Activated effector memory CD4-positive, alpha-beta T cell treated with anti-CD3 and anti-CD28 coated beads, Interleukin-2, amount 50 U/mL, for 16 hours (primary cell): ENCODE measurements around the gene ACRBP.

Source experiments
- DNase-seq: peaks from one replicate; pipeline ENCODE4 v3.0.0-alpha.2; 2020

The ACRBP gene

DNA sequence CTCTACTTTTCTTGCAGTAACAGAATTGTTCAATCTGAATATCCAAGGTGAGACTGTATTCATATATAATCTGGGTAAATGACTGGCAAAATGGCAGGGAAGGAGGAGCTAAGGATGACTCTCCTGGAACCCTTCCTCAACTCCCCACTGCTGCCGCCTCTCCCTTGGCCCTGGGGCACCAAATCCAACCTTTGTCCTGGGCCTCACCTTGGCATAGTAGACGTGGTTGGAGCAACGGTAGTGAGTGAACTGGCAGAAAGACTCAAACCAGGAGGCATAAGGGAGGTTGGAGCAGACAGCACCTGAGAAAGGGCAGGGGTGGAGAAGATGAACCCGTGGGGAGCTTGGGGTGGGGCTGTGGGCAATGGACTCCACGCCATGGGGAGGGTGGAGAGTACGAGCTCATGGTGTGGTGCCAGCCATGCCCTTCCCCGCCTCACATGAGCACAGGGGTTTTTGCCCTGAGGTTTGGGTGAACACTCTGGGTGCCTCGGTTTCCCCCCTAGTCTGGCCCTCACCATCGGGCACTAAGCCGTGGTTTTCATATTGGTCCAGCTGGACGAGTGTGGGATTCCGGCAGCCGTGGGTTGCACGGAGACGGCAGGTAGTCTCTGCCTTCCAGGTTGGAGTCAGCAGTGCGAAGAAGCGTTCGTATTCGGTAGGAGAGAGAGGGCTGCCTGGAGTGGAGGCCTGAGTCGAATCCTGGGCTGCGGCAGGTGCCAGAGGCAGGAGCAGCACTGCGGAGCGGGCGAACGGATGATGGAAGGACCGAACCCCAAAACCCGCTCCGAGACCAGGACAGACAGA is 753 bp downstream of the ACRBP start:
- DNase-seq: no peak

DNA sequence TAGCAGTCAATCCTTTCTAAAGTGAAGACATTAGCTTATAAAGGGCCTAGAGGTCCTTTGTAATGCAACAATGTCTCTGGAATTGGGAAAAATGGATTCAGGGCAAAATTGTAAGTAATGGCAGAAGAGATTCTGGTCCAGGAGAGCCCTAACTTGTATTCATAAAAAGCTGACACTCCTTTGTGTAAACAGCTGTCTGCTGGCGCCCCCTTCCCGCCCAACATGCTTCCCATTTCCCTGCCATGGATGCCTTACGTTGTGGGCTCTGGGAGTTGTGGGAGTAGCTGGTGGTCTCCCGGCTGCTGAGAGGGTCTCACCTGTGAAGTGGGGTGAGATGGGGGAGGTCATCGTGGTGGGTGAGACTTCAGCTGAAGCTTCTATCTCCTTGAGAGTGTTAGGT is 2.3 kb downstream of the ACRBP start:
- no peak for DNase-seq

DNA sequence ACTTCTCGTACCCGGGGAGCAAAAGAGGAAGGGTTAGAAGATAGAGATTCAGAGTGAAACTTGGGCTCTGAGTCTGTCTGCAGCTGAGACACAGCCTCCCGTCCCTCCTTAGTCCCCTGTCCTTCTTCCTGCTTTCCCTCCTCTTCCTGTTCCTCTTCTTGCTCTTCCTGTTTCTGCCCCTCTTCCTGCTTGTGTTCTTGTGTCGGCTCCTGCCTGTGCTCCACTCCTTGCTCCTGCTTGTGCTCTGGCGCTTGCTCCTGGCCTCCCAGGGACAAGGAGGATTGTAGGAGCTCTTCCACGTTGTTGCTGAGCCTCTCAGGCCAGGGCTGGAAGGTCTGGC is 3.0 kb downstream of the ACRBP start:
- DNase-seq: no peak

DNA sequence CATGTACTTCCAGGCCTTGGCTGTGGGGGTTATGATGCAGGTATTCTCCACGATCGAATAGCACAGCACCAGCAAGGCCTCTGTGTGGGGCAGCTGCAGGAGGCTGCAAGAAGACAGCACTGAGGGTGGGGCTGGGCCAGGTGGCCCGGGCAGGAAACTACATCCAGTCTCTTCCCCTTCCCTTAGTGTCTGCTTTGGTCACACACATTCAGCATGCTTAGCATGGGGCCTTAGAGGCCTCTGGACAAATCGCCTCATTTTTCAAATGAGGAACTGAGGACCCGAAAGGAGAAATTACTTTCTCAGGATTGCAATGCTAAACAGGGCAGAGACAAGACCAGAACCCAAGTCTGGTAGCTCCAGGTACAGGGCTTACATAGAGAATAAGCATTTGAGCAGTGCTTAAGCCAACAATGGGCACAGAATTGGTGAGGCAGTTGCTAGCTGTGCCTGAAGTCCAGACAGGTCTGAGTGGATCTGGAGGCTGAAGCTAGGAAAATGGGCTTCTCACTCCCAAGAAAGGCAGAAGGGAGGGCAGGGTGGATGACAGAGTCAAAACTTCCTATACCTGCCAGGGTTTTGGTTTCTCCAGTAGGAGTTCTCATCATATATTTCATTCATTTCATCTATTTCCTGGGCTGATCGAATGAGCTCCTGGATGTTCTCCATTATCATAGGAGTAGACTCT is 3.5 kb downstream of the ACRBP start:
- no peak for DNase-seq

DNA sequence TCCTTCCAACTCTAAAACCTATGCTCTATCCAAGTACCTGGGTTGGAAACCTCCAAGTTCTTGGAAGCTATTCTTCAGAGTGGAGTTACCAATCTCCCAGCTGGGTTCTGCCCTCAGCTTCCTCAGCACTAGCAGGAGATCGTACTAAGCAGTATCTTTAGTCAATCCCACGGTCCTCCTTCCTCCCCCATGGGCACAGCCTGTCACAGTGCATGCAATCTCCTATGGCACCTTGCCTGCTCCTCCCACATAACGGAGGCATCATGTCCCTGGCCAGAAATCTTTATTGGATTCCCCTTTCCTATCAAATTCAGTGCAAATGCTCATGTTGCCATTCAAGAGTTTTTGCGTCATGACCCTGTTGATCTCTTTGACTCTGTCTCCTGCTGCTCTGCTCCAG is 6.1 kb downstream of the ACRBP start:
- no peak for DNase-seq

DNA sequence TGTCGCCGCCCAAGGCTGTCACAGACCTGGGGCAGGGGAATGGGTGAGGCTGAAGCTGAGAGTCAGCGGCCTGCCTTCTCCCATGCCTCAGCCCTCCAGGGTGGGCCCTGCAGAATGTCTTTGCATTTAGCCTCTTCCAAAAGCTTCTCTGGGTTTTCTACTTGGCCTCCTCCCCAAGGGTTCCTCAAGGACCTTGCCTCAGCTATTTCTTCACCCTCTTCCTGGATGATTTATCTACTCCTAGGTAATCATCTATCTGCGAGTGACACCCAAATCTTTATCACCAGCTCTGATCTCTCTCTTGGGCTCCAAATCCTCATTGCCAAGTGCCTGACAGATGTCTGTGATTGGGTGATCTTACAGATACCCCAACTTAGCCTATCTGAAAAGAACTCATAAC is 6.7 kb downstream of the ACRBP start:
- DNase-seq: no peak

DNA sequence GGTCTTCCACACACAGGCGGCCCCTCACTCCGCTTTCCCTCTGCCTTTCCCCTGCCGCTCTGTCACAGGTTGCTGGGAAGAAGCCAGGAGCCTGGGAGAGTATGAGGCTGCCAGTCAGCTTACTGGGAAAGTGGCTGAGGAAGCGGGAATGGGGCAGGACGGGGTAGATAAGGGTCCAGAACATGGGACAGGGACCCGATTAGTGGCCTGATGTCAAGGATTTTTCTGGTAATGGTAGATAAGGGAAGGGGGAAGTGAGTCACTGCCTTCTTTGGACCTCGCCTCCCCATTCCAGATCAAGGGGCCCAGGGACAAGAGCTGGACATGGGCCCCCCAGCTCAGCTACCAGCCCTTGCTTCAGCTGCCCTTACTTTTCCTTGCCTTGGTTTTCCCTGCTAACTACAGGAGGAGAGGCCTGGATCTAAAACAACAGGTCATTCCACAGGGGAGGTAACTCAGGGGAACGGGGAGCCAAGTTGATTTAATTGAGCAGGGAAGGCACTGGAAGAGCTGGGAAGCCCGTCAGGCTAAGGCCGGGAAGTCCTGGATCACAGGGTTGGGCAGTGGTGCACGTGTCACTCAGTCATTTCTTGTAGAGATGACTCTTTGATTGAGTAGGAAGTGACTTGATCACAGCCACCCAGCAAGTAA is 8.0 kb downstream of the ACRBP start:
- DNase-seq: no peak

DNA sequence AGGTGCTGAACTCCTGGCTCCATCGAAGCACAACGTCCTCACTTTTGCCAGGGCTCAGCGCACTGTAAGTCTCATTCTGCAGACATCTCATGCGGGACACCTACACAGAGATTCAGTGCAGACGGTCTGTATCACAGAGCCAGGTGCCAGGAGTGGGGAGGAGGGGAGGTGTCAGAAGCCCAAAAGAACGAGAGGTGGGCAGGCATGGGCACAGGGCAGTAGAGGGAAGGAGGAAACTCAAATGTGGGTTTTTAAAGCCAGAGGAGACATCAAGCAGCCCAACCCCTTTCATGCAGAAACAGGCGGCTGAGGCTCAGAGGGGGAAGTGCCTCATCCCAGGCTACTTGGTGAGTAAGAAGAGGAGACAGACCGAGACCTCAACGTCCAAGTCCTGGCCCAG is 8.9 kb downstream of the ACRBP start:
- DNase-seq: no peak

DNA sequence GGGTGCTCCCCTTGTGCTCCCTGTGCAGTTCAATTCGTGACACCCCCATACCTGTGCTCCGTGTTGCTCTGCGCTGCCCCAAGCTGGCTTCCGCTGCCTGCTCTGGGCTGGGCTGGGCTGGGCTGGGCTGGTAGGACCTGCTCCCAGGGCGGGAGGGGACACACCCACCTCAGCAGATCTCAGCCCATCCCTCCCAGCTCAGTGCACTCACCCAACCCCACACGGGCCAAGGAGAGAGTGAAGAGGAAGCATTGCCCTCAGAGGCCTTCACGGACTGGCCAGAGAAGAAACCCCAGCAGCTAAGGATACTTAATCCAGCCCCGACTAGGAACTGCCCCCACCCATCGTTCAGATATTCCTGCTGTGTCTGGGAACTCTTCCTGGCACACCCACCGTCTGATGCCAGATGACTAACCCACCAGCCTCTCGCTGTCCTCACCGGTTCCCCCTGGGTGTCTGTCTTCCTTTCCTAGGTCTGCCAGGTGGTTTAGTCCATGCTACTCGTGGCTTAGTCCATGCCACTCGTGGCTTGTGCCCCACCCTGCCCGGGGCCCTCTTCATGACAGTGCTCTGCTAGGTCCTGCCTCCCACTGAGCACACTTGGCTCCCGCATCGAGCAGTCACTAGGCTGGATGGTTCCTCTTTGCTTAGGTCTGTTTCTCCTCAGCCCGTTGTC is 11.2 kb downstream of the ACRBP start, which contains the start of gene LPAR5:
Gene LPAR5, minus strand, starts transcription at position 104 of the 676 bp plus-strand sequence. CDS start 14,711 bp downstream, outside the sequence.
- peak; percentile 73 for DNase-seq

DNA sequence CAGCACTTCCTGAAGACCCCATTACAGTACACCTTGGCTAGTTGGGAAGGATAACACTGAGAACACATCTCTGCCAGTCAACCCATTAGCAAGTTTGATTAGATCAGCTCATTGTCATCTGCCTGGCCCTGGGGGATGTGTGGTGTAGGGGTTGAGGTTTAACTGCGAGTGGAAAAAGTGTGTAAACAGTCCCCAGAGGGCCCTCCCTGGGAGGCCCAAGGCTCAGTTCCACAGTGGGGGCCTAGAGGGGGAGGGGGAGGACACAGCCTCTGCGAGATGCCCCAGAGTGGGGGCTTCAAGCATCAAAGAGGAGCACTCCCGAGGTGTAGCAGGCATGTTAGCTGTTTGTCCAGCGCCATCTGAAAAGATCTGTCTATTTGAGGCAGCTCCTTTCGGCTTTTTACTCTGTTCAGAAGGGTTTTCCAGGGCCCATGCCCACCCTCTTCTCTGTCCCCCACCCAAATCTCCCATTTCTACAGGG is 11.8 kb downstream of the ACRBP start:
- DNase-seq: peak; percentile 81

DNA sequence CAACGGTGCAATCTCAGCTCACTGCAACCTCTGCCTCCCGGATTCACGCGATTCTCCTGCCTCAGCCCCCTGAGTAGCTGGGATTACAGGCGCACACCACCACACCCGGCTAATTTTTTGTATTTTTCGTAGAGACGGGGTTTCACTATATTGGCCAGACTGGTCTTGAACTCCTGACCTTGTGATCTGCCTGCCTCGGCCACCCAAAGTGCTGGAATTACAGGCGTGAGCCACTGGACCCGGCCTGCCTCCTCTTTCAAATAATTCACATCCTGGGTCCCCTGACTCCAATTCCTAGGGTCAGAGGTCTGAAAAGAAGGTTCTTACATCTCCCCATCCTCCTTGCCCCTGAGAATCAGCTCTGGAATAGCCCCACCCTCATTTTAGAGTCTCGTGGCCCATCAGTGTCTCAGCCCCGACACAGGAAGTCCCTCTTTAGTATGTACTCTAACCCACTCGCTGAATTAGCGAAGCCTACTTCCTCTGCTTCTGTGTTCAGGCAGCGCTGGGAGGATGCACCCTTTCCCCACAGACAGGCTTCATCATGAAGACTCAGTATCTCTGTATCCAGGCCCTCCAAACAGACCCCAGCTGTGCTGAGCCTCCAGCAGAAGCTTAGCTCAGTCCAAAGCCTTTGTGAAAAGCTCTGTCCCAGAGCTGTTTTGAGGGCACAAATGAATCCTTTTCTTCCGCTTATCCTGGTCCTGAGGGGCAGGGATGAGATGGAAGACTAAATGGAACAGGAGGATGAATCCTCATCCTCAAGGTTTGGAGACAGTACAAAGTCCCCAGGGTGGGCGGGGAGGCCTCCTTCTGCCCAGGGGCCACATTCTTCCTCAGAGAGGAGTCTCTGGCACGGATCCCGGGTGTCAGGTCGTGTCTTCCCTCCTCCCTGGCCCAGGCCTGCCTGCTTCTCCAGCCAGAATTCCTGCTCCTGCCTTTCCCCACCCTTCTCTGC is 14.9 kb downstream of the ACRBP start:
- peak; percentile 78 for DNase-seq

DNA sequence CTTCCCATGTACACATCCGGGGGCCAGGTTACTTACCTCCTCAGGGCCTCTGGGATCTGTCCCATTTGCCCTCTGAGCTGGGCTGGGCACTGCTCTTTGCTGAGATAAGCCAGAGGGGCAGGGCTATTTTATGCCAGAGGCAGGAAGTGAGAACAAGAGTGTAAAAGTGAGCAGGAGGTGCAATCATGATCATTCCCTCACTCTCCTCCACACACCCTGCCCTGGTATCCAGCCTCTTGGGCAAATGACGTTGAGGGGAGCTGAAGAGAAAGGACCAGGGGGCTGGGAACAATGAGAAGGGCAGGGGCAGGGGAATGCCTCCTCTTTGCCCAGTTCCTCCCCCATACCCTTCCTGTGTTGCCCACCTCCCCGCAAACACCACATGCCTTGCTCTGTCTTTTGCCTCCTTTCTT is 15.7 kb downstream of the ACRBP start:
- no peak for DNase-seq

DNA sequence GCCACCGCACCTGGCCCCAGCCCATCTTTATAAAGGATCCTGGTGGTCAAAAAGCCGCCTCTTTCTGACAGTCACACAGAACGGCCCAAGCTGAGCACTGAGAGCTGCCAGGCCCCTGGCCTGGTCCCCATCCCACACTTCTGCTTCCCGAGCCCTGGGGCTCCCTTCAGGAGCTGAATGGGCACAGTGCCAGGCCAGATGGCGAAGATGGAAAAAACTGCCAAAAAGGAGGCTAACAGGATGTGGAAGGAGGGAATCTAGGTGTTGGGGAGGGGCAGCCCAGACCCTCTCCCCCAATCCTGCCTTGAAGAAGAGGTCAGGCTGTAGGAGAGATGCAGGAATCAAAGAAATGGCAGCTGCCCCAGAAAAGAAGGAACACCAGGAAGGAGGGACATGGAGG is 16.5 kb downstream of the ACRBP start:
- DNase-seq: no peak

DNA sequence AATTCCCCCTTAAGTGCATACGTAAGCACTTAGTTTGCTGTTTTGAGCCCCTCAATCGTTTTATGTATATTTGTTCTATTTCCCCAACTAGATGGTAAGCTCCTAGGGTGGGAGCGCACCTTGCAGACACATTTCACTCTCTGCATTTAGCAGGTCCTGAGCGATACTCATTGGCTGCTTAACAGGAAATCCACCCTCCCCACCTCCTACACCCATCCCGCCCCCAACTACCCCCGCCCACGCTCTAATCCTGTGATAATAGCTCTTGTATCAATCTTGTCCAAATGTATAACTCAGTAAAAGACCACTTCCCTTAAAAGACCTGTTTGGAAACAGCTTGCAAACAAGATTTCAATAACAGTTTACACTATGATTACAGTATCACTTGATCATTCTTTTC is 19.6 kb downstream of the ACRBP start:
- peak; percentile 75 for DNase-seq

DNA sequence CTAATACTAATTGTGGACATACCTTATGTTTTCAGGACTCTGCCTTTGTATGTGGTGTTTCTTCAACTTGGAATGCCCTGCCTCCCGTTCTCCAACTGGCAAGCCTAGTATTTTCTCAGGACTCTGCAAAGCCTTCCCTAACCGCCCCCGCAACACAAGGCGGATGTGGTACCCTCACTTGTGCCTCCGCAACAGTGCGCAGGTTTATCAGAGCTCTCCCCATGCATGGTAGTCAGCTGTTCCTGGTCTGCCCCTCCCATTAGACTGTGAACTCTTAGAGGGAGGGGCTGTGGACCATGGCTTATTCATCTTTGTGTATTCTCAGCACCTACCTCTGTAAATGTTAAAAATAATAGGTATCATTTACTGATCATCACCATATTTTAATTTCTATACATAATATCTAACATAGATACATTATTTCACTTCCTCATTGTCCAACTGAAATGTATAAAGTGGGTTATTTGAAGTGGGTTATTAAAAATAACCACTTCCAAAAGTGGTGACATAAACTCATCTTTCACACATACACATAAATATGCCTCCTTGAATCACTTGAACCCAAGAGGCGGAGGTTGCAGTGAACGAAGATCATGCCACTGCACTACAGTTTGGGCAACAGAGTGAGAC is 20.5 kb downstream of the ACRBP start:
- no peak for DNase-seq

DNA sequence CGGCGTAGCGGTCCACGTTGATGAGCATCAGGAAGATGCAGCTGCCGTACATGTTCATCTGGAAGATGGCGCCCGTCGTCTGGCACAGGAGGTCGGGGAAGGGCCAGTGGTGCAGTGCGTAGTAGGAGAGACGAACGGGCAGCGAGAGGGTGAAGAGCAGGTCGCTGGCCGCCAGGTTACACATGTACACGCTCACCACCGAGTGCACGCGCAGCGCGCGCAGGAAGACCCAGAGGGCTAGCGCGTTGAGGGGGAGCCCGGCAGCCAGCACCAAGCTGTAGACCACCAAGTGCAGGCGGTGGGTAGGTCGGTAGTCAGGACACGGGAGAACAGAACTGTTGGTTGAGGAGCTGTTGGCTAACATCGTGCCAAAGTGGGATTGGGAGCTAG is 26.4 kb downstream of the ACRBP start:
- DNase-seq: no peak

DNA sequence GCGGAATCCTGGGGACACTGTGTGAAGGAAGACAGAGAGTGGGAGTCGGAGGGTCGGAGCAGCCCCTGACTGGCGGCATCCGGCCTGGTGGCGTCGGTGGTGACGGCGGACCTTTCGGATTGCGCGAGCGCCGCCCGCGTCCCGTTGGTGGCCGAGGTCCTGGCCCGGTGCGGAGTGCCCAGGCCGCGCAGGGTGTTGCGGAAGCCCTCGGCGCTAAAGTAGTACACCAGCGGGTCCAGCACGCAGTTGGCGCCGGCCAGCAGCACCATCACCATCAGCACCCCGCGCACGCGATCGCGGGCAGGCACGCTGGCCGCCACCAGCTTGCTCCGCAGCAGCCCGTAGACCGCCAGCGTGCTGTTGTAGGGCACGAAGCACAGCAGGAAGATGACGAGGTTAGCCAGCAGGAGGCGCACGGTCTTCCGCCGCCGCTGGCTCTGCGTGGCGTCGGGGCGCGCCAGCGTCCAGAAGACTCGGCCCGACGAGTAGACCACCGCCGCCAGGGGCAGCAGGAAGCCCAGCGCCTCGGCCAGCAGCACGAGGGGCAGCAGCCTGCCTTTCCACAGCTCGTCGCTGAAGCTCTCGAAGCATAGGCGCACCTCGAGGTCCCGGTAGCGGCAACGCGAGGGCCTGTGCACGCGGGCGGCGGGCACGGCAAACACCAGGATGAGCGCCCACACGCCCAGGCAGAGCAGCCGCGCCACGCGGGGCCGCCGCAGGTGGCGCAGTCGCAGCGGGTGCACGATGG is 26.9 kb downstream of the ACRBP start:
- DNase-seq: peak; percentile 82

DNA sequence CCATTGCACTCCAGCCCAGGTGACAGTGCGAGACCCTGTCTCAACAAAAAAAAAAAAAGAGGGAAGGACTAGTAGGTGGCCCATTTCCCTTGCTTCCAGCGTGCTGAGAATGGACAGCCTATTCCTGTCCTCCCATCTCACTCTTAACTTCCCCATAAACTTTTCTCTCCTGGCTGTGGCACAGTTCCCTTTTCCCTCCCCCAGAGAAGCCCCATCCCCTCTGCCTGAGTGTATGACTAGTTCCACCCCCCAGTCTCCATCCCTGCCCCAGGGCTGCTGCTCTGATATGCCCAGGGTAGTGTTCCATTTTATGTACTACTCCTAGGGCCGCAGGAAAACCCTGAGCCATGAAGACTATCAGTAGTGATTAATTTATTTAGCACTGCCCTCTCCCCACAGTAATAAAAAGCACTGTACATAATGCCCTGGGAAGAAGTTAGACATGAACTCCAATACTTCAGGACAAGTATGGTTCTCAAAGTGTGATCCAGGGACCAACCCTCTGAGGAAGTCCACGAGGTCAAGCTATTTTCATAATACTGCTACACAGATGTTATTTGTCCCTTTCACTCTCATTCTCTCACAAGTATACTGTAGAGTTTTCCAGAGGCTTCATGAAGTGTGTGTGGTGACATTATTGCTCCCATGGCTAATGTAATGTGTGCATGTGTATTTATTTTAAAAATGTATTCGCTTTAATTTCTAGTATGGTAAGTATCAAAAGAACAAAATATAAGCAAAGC is 28.6 kb downstream of the ACRBP start:
- DNase-seq: no peak

DNA sequence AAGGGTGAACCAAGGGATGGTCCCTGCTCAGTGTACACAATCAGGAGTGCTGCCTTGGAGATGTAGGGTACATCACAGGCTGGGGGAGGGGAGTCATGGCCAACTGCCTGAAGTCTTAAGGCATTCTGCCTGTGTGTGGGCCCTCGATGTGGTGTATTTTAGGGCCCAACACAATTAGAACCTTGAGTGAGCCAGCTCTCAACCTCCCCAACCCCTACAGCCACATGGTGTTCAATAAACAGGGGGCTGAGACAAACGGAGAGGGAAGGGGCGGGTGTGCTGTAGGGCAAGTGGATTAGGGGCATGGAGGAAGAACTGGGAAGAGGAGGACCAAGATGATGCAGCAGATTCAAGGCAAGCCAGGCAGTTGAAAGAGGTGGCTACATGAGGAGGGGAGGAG is 31.4 kb downstream of the ACRBP start:
- DNase-seq: no peak

DNA sequence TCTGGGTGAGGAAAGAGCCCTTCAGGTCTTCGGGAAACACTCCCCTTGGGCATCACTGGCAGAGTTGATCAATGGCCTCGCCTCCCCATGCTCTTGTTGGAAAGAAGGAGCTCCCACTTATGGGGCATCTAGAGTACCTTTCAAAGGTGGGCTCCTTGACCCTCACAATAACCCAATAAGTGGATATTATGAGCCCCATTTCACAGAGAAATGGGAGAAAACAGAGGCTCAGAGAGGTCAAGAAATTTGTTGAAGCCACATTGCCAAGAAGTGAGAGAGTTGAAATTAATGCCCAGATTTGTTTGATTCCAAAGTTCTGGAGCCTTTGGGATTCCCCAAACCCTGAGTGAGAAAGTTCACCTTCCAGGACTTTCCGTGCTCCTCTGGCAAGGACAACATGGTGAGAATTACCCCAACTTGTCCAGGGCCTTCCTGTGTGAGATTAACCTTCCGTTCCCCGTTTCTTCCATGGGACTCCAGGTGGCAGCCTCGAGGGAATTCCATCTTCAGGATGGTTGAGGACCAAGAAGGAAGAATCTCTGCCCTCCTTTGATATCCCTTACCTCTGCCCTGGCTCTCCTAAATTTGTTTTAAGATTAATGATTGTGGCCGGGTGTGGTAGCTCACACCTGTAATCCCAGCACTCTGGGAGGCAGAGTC is 32.6 kb downstream of the ACRBP start:
- no peak for DNase-seq
